Loucy (cell line): ENCODE results near the gene FPGS.

Source experiments
- H2AFZ ChIP-seq: fragments of 200-600 bp; sonication (generic); 2 replicates; pipeline ENCODE4 v1.6.0; 2016; ENCODE audit warnings: antibody characterized with exemption, mild to moderate bottlenecking, low read length, moderate library complexity
- H3F3A ChIP-seq: fragments of 200-600 bp; 2 replicates; pipeline ENCODE4 v1.6.0; 2016; ENCODE audit warnings: antibody characterized with exemption, low read depth, mild to moderate bottlenecking
- H3K27me3 ChIP-seq: fragments of 200-600 bp; sonication (generic); 2 replicates; pipeline ENCODE4 v1.6.1; 2014; ENCODE audit warnings: low read length, mild to moderate bottlenecking; ENCODE audit not compliant: insufficient read depth, poor library complexity, severe bottlenecking
- H3K36me3 ChIP-seq: fragments of 200-600 bp; sonication (generic); 2 replicates; pipeline ENCODE4 v1.6.1; 2016; ENCODE audit warnings: low read length; ENCODE audit not compliant: insufficient read depth
- H3K4me1 ChIP-seq: fragments of 200-600 bp; sonication (generic); 2 replicates; pipeline ENCODE4 v1.5.1; 2014; ENCODE audit warnings: low read length, mild to moderate bottlenecking; ENCODE audit not compliant: insufficient read depth, poor library complexity, severe bottlenecking
- H3K4me2 ChIP-seq: fragments of 200-600 bp; sonication (generic); 2 replicates; pipeline ENCODE4 v1.6.0; 2014; ENCODE audit warnings: antibody characterized with exemption, low read length, low read depth, mild to moderate bottlenecking; ENCODE audit not compliant: poor library complexity, severe bottlenecking
- H3K4me3 ChIP-seq: fragments of 200-600 bp; sonication (generic); 2 replicates; pipeline ENCODE4 v1.5.1; 2014; ENCODE audit warnings: low read length, mild to moderate bottlenecking, mixed read lengths; ENCODE audit not compliant: poor library complexity, severe bottlenecking
- H3K79me2 ChIP-seq: fragments of 200-600 bp; sonication (generic); 2 replicates; pipeline ENCODE4 v1.6.1; 2014; ENCODE audit warnings: low read length; ENCODE audit not compliant: insufficient read depth
- H3K9ac ChIP-seq: fragments of 200-600 bp; sonication (generic); 2 replicates; pipeline ENCODE4 v1.6.0; 2014; ENCODE audit warnings: mild to moderate bottlenecking, low read depth, low read length, moderate library complexity; ENCODE audit not compliant: poor library complexity, severe bottlenecking
- H3K9me2 ChIP-seq: fragments of 200-600 bp; sonication (generic); replicated peaks from 2 replicates; pipeline ENCODE4 v1.6.1; 2016; ENCODE audit warnings: low read depth, low read length, mixed read lengths
- H3K9me3 ChIP-seq: fragments of 200-600 bp; sonication (generic); 2 replicates; pipeline ENCODE4 v1.6.1; 2014; ENCODE audit warnings: mild to moderate bottlenecking, antibody characterized with exemption, low read length, low read depth; ENCODE audit not compliant: insufficient read depth
- H4K20me1 ChIP-seq: fragments of 200-600 bp; sonication (generic); 2 replicates; pipeline ENCODE4 v1.6.0; 2014; ENCODE audit warnings: antibody characterized with exemption, low read length, mild to moderate bottlenecking; ENCODE audit not compliant: insufficient read depth, poor library complexity, severe bottlenecking
- CTCF ChIP-seq: fragments of 200-600 bp; sonication (generic); conservative IDR thresholded peaks from 2 replicates; pipeline ENCODE4 v1.5.1; 2014; ENCODE audit warnings: mild to moderate bottlenecking, antibody characterized with exemption, low read length
- EZH2phosphoT487 ChIP-seq: fragments of 200-600 bp; IDR thresholded peaks from 2 replicates; pipeline ENCODE4 v1.6.1; 2018; ENCODE audit warnings: antibody characterized with exemption, mild to moderate bottlenecking, moderate library complexity, borderline replicate concordance

The FPGS gene

GRCh38 chr9:127769929-127770582 is 32.6 kb upstream of the FPGS start:
- Histone ChIP-seq H3F3A (peaks cover 6% of the 10 kb centered on the region), H3K79me2 (peaks cover 90% of the 10 kb centered on the region), H3K4me3 (peak overlapping the region; percentile 68), H3K4me2 (peak overlapping the region; percentile 79), H2AFZ (no peak overlapping the region), H3K9me3 (no peaks in the 10 kb centered on the region), H3K27me3 (no peaks in the 10 kb centered on the region), H4K20me1 (peaks cover 61% of the 10 kb centered on the region), H3K9me2 (no peaks in the 10 kb centered on the region), H3K4me1 (peaks cover 64% of the 10 kb centered on the region), H3K36me3 (peaks cover 45% of the 10 kb centered on the region; the same call in 1 of the 2 replicates), H3K9ac (peak overlapping the region; percentile 51)
- TF ChIP-seq CTCF: peak; percentile 21; the same call in 1 of the 2 replicates
- TF ChIP-seq EZH2phosphoT487: no peak

- Histone ChIP-seq H3K4me1 (peaks cover 65% of the 10 kb centered on the region), H3K9me2 (no peaks in the 10 kb centered on the region), H3K9me3 (no peaks in the 10 kb centered on the region), H3K79me2 (peaks cover 90% of the 10 kb centered on the region), H3K36me3 (peaks cover 42% of the 10 kb centered on the region; the same call in 1 of the 2 replicates), H2AFZ (no peak overlapping the region), H3K27me3 (no peaks in the 10 kb centered on the region), H3K4me3 (peak overlapping the region; percentile 68), H3F3A (peaks cover 6% of the 10 kb centered on the region), H4K20me1 (peaks cover 61% of the 10 kb centered on the region), H3K9ac (peak overlapping the region; percentile 51), H3K4me2 (peak overlapping the region; percentile 79)
- TF ChIP-seq EZH2phosphoT487: no peak
- TF ChIP-seq CTCF: no peak
Observed at GRCh38 chr9:127770583-127770904, 32.1 kb upstream of the FPGS start.

DNA sequence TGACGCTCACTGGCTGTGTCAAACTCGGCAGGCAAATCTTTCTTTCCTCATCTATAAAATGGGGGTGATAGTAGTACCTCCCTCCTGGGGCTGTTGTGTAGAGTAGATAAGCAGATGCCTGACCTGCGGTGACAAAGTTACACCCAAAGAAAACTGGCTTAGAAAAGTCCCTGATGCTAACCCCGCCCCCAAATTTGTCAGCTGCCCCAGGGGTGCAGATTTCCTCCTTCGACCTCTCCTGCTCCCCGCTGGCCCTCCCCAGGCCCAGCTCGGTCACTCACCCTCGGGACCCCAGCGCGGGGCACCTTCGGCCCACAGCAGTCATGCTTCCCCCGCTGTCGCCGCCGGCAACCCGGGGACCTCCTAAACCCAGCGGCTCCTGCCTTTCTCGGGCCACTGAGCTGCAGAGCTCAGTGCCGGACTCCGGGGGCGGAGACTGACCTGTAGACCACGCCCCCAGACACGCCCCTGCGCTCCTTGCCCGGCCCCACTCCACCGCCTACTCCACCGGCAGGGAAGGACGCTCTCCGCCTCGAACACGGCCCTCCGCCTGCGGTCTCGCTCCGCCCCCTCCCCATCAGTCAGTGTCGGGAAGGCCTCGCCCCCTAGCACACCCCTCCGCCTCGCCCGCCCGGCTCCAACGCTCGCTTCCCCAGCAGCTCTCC is 31.6 kb upstream of the FPGS start:
- Histone ChIP-seq H3K4me1 (peaks cover 65% of the 10 kb centered on the region), H4K20me1 (peaks cover 63% of the 10 kb centered on the region), H3K9ac (peak overlapping the region; percentile 51), H3K9me3 (no peaks in the 10 kb centered on the region), H3K9me2 (no peaks in the 10 kb centered on the region), H2AFZ (no peak overlapping the region), H3K36me3 (peaks cover 38% of the 10 kb centered on the region; the same call in 1 of the 2 replicates), H3K4me2 (peak overlapping the region; percentile 79), H3K27me3 (no peaks in the 10 kb centered on the region), H3K79me2 (peaks cover 90% of the 10 kb centered on the region), H3F3A (peaks cover 6% of the 10 kb centered on the region), H3K4me3 (peak overlapping the region; percentile 68)
- TF ChIP-seq CTCF (no peak), EZH2phosphoT487 (no peak)
